WTC11 (cell line): ENCODE data around the gene CCDC6. TPM values are rescaled to one million over a fixed set of nuclear protein-coding genes. Genes with fewer than 3 reads are reported as not detected.
A peak's percentile ranks its signal among the peaks of the same experiment; 100 is the strongest.

Experiments used
- ATAC-seq: fragments of 200-7000 bp; cut with Tn5 transposase; 2 replicates; pipeline ENCODE4 v1.10.0; 2021; ENCODE audit warnings: mild to moderate bottlenecking, moderate library complexity
- CTCF ChIA-PET: fragments of 300-600 bp; sonication (Branson Sonifier 250); formaldehyde crosslinking; loops from one replicate; lab custom pipeline; 2021; ENCODE audit warnings: antibody characterized with exemption; lab: Charles Lee
- POLR2A ChIA-PET: fragments of 350-600 bp; sonication (Branson Sonifier 250); formaldehyde crosslinking; loops from one replicate; lab custom pipeline; 2021; ENCODE audit warnings: antibody characterized with exemption; lab: Charles Lee
- DNase-seq: peaks from one replicate; pipeline ENCODE4 v3.0.0; 2021; ENCODE audit warnings: low spot score
- H3K27ac Mint-ChIP-seq: 2 replicates; pipeline ENCODE4 v1.8.0; 2021; ENCODE audit warnings: mixed read lengths
- H3K27me3 Mint-ChIP-seq: 2 replicates; pipeline ENCODE4 v1.8.0; 2021; ENCODE audit warnings: low read depth, mild to moderate bottlenecking, moderate library complexity, mixed read lengths
- H3K36me3 Mint-ChIP-seq: 2 replicates; pipeline ENCODE4 v1.8.0; 2021; ENCODE audit warnings: mixed read lengths
- H3K4me1 Mint-ChIP-seq: 2 replicates; pipeline ENCODE4 v1.8.0; 2022; ENCODE audit warnings: mixed read lengths
- H3K4me3 Mint-ChIP-seq: 2 replicates; pipeline ENCODE4 v1.8.0; 2021; ENCODE audit warnings: mild to moderate bottlenecking, moderate library complexity, mixed read lengths
- H3K9me3 Mint-ChIP-seq: 2 replicates; pipeline ENCODE4 v1.8.0; 2021; ENCODE audit warnings: mixed read lengths
- CBFB ChIP-seq: sonication (generic); formaldehyde crosslinking; IDR thresholded peaks from 2 replicates; pipeline ENCODE4 v1.8.1; 2022; ENCODE audit warnings: mild to moderate bottlenecking, low read depth, missing genetic modification reagents
- CREB1 ChIP-seq: sonication (generic); formaldehyde crosslinking; IDR thresholded peaks from 2 replicates; pipeline ENCODE4 v1.8.0; 2023; ENCODE audit warnings: mild to moderate bottlenecking, missing genetic modification reagents
- EMX1 ChIP-seq: fragments of 250-450 bp; sonication (Bioruptor Pico); IDR thresholded peaks from 2 replicates; pipeline ENCODE4 v1.8.0; 2021; ENCODE audit warnings: mild to moderate bottlenecking
- ETV6 ChIP-seq: sonication (generic); formaldehyde crosslinking; IDR thresholded peaks from 2 replicates; pipeline ENCODE4 v1.8.1; 2022; ENCODE audit warnings: mild to moderate bottlenecking, missing genetic modification reagents
- FOXJ3 ChIP-seq: sonication (generic); formaldehyde crosslinking; IDR thresholded peaks from 2 replicates; pipeline ENCODE4 v1.9.0; 2021; ENCODE audit warnings: missing genetic modification reagents, mild to moderate bottlenecking, borderline replicate concordance
- FOXK1 ChIP-seq: sonication (generic); formaldehyde crosslinking; IDR thresholded peaks from 2 replicates; pipeline ENCODE4 v1.8.0; 2022; ENCODE audit warnings: mild to moderate bottlenecking, moderate library complexity, missing genetic modification reagents
- JUN ChIP-seq: sonication (generic); formaldehyde crosslinking; IDR thresholded peaks from 2 replicates; pipeline ENCODE4 v1.8.0; 2023; ENCODE audit warnings: mild to moderate bottlenecking, missing genetic modification reagents
- MXD4 ChIP-seq: fragments of 250-450 bp; sonication (Bioruptor Pico); IDR thresholded peaks from 2 replicates; pipeline ENCODE4 v1.8.0; 2021; ENCODE audit warnings: mild to moderate bottlenecking, moderate library complexity, borderline replicate concordance
- NFATC4 ChIP-seq: fragments of 250-450 bp; sonication (Bioruptor Pico); IDR thresholded peaks from 2 replicates; pipeline ENCODE4 v1.9.0; 2021; ENCODE audit warnings: mild to moderate bottlenecking
- NFE2L1 ChIP-seq: sonication (generic); formaldehyde crosslinking; IDR thresholded peaks from 2 replicates; pipeline ENCODE4 v1.8.1; 2023; ENCODE audit warnings: missing genetic modification reagents
- NFYB ChIP-seq: sonication (generic); formaldehyde crosslinking; conservative IDR thresholded peaks from 2 replicates; pipeline ENCODE4 v1.8.0; 2022; ENCODE audit warnings: low read depth, missing genetic modification reagents
- NR3C1 ChIP-seq: sonication (generic); formaldehyde crosslinking; conservative IDR thresholded peaks from 2 replicates; pipeline ENCODE4 v1.8.1; 2023; ENCODE audit warnings: low read depth, mild to moderate bottlenecking, missing genetic modification reagents
- OVOL2 ChIP-seq: fragments of 250-450 bp; sonication (Bioruptor Pico); IDR thresholded peaks from 2 replicates; pipeline ENCODE4 v1.9.0; 2021; ENCODE audit warnings: mild to moderate bottlenecking, borderline replicate concordance
- TCF7 ChIP-seq: sonication (generic); formaldehyde crosslinking; IDR thresholded peaks from 2 replicates; pipeline ENCODE4 v1.8.0; 2022; ENCODE audit warnings: mild to moderate bottlenecking, low read depth, missing genetic modification reagents, moderate library complexity
- TEAD1 ChIP-seq: sonication (generic); formaldehyde crosslinking; IDR thresholded peaks from 2 replicates; pipeline ENCODE4 v1.8.0; 2022; ENCODE audit warnings: mild to moderate bottlenecking, missing genetic modification reagents
- ZBTB43 ChIP-seq: sonication (generic); formaldehyde crosslinking; IDR thresholded peaks from 2 replicates; pipeline ENCODE4 v1.8.1; 2023; ENCODE audit warnings: mild to moderate bottlenecking, missing genetic modification reagents
- ZNF121 ChIP-seq: sonication (generic); formaldehyde crosslinking; IDR thresholded peaks from 2 replicates; pipeline ENCODE4 v1.8.0; 2023; ENCODE audit warnings: missing genetic modification reagents
- ZNF138 ChIP-seq: sonication (generic); formaldehyde crosslinking; conservative IDR thresholded peaks from 2 replicates; pipeline ENCODE4 v1.8.1; 2022; ENCODE audit warnings: mild to moderate bottlenecking, moderate library complexity, missing genetic modification reagents
- ZNF219 ChIP-seq: sonication (generic); formaldehyde crosslinking; IDR thresholded peaks from 2 replicates; pipeline ENCODE4 v1.8.0; 2023; ENCODE audit warnings: missing genetic modification reagents, mild to moderate bottlenecking, borderline replicate concordance
- total RNA-seq: library from RNA; stranded (reverse); gene quantifications from 3 replicates; pipeline ENCODE4 v1.2.3, GENCODE V29; 2021
- TF ChIP-seq, protein P1 (sequence below): sonication (generic); formaldehyde crosslinking; IDR thresholded peaks from 2 replicates; pipeline ENCODE4 v1.8.1; 2023; ENCODE audit warnings: mild to moderate bottlenecking, moderate library complexity, missing genetic modification reagents
- TF ChIP-seq, protein P2 (sequence below): sonication (generic); formaldehyde crosslinking; IDR thresholded peaks from 2 replicates; pipeline ENCODE4 v1.8.0; 2022; ENCODE audit warnings: missing genetic modification reagents
- TF ChIP-seq, protein P3 (sequence below): sonication (generic); formaldehyde crosslinking; IDR thresholded peaks from 2 replicates; pipeline ENCODE4 v1.8.1; 2022; ENCODE audit warnings: mild to moderate bottlenecking, missing genetic modification reagents, moderate library complexity, borderline replicate concordance
- TF ChIP-seq, protein P4 (sequence below): fragments of 250-450 bp; sonication (Bioruptor Pico); conservative IDR thresholded peaks from 2 replicates; pipeline ENCODE4 v1.9.0; 2021; ENCODE audit warnings: mild to moderate bottlenecking
- TF ChIP-seq, protein P5 (sequence below): fragments of 250-450 bp; sonication (Bioruptor Pico); IDR thresholded peaks from 2 replicates; pipeline ENCODE4 v1.9.0; 2021; ENCODE audit warnings: mild to moderate bottlenecking
- TF ChIP-seq, protein P6 (sequence below): sonication (generic); formaldehyde crosslinking; conservative IDR thresholded peaks from 2 replicates; pipeline ENCODE4 v1.8.1; 2022; ENCODE audit warnings: mild to moderate bottlenecking, missing genetic modification reagents

The CCDC6 gene
- total RNA-seq, 1 experiment from 2014 or later: 55.2 TPM

GRCh38 chr10:59820471-59820870, 85.9 kb downstream of the CCDC6 start:
- ATAC-seq: no peak
- POLR2A ChIA-PET: interaction anchor here (0.7 kb wide), 1 partner anchor 249 kb away, joined by 3 read pairs; no protein-coding TSS in a partner anchor
- H3K27ac Mint-ChIP-seq: peak overlapping the region; percentile 81
- H3K36me3 Mint-ChIP-seq: peaks cover 14% of the 10 kb centered on the region
- no peaks in the 10 kb centered on the region for H3K27me3 Mint-ChIP-seq
- H3K4me3 Mint-ChIP-seq: no peak overlapping the region
- no peaks in the 10 kb centered on the region for H3K9me3 Mint-ChIP-seq
- CTCF ChIA-PET: interaction anchor here (1.9 to 3.3 kb wide), 2 partner anchors 10 to 194 kb away, joined by 5 to 30 read pairs; no protein-coding TSS in a partner anchor
- TF ChIP-seq, protein P1, sequence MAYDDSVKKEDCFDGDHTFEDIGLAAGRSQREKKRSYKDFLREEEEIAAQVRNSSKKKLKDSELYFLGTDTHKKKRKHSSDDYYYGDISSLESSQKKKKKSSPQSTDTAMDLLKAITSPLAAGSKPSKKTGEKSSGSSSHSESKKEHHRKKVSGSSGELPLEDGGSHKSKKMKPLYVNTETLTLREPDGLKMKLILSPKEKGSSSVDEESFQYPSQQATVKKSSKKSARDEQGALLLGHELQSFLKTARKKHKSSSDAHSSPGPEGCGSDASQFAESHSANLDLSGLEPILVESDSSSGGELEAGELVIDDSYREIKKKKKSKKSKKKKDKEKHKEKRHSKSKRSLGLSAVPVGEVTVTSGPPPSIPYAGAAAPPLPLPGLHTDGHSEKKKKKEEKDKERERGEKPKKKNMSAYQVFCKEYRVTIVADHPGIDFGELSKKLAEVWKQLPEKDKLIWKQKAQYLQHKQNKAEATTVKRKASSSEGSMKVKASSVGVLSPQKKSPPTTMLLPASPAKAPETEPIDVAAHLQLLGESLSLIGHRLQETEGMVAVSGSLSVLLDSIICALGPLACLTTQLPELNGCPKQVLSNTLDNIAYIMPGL: no peak
- no peak for TF ChIP-seq ZBTB43 (CRISPR knock-in tag)
- TF ChIP-seq, protein P2, sequence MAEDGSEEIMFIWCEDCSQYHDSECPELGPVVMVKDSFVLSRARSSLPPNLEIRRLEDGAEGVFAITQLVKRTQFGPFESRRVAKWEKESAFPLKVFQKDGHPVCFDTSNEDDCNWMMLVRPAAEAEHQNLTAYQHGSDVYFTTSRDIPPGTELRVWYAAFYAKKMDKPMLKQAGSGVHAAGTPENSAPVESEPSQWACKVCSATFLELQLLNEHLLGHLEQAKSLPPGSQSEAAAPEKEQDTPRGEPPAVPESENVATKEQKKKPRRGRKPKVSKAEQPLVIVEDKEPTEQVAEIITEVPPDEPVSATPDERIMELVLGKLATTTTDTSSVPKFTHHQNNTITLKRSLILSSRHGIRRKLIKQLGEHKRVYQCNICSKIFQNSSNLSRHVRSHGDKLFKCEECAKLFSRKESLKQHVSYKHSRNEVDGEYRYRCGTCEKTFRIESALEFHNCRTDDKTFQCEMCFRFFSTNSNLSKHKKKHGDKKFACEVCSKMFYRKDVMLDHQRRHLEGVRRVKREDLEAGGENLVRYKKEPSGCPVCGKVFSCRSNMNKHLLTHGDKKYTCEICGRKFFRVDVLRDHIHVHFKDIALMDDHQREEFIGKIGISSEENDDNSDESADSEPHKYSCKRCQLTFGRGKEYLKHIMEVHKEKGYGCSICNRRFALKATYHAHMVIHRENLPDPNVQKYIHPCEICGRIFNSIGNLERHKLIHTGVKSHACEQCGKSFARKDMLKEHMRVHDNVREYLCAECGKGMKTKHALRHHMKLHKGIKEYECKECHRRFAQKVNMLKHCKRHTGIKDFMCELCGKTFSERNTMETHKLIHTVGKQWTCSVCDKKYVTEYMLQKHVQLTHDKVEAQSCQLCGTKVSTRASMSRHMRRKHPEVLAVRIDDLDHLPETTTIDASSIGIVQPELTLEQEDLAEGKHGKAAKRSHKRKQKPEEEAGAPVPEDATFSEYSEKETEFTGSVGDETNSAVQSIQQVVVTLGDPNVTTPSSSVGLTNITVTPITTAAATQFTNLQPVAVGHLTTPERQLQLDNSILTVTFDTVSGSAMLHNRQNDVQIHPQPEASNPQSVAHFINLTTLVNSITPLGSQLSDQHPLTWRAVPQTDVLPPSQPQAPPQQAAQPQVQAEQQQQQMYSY: no peak
- no peak for TF ChIP-seq NR3C1 (CRISPR knock-in tag)
- TF ChIP-seq ETV6 (CRISPR knock-in tag): no peak
- no peak for TF ChIP-seq FOXJ3 (CRISPR knock-in tag)
- TF ChIP-seq FOXK1 (CRISPR knock-in tag): no peak
- TF ChIP-seq EMX1 (CRISPR knock-in tag): no peak
- no peak for TF ChIP-seq ZNF219 (CRISPR knock-in tag)
- no peak for TF ChIP-seq CREB1
- no peak for TF ChIP-seq TEAD1 (CRISPR knock-in tag)
- TF ChIP-seq ZNF121 (CRISPR knock-in tag): no peak
- TF ChIP-seq, protein P3, sequence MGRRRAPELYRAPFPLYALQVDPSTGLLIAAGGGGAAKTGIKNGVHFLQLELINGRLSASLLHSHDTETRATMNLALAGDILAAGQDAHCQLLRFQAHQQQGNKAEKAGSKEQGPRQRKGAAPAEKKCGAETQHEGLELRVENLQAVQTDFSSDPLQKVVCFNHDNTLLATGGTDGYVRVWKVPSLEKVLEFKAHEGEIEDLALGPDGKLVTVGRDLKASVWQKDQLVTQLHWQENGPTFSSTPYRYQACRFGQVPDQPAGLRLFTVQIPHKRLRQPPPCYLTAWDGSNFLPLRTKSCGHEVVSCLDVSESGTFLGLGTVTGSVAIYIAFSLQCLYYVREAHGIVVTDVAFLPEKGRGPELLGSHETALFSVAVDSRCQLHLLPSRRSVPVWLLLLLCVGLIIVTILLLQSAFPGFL (CRISPR knock-in tag): no peak
- no peak for DNase-seq
- peaks cover 37% of the 10 kb centered on the region for H3K4me1 Mint-ChIP-seq

GRCh38 chr10:59819683-59820082, 86.7 kb downstream of the CCDC6 start:
- H3K9me3 Mint-ChIP-seq: no peaks in the 10 kb centered on the region
- H3K27me3 Mint-ChIP-seq: no peaks in the 10 kb centered on the region
- no peak overlapping the region for H3K4me3 Mint-ChIP-seq
- peak; percentile 38 for ATAC-seq
- ChIA-PET CTCF (interaction anchor here (3.3 kb wide), 1 partner anchor 11 kb away, joined by 30 read pairs; no protein-coding TSS in a partner anchor), POLR2A (no interaction called here)
- H3K27ac Mint-ChIP-seq: no peak overlapping the region; the same call in 1 of the 2 replicates
- H3K4me1 Mint-ChIP-seq: peaks cover 32% of the 10 kb centered on the region
- peaks cover 9% of the 10 kb centered on the region for H3K36me3 Mint-ChIP-seq
- no peak for TF ChIP-seq CBFB
- TF ChIP-seq, protein P4, sequence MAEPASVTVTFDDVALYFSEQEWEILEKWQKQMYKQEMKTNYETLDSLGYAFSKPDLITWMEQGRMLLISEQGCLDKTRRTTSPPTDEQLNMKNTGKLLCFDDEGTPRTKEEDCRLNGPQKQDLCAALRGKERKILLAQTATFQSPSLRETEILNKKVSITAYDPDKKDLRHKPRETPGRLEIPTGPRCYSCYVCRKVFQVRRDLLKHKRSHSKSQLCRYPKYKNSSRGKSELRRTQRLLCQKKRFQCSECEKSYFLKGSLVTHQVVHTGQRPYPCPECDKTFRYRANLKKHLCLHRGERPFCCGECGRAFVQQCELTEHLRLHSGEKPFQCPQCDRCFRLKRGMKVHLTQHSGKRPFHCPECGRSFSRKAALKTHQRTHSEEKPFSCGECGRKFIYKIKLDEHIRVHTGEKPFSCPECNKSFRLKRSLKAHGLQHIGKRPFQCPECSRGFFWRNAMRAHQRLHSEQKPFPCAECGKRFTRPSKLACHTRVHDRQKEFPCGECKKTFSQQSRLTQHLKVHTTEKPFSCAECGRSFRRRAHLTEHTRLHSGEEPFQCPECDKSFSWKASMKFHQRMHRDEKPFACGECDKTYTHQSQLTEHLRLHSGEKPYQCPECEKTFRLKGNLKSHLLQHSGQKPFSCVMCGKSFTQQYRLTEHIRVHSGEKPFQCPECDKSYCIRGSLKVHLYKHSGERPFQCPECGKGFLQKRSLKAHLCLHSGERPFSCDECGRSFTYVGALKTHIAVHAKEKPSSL (CRISPR knock-in tag): no peak
- TF ChIP-seq NFYB: no peak
- TF ChIP-seq TCF7 (CRISPR knock-in tag): no peak
- no peak for TF ChIP-seq OVOL2
- TF ChIP-seq ZNF138: no peak
- TF ChIP-seq, protein P5, sequence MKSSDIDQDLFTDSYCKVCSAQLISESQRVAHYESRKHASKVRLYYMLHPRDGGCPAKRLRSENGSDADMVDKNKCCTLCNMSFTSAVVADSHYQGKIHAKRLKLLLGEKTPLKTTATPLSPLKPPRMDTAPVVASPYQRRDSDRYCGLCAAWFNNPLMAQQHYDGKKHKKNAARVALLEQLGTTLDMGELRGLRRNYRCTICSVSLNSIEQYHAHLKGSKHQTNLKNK (CRISPR knock-in tag): no peak
- TF ChIP-seq NFATC4 (CRISPR knock-in tag): no peak
- no peak for TF ChIP-seq MXD4
- TF ChIP-seq, protein P6, sequence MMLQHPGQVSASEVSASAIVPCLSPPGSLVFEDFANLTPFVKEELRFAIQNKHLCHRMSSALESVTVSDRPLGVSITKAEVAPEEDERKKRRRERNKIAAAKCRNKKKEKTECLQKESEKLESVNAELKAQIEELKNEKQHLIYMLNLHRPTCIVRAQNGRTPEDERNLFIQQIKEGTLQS (CRISPR knock-in tag): no peak
- TF ChIP-seq NFE2L1: no peak
- TF ChIP-seq JUN (CRISPR knock-in tag): no peak
- DNase-seq: no peak
